ENCODE measurements around the gene LRMDA. TPM values are rescaled to one million over a fixed set of nuclear protein-coding genes. Genes with fewer than 3 reads are reported as not detected.

Gene LRMDA
- total RNA-seq, 6 experiments from 2014 or later, result 0.32 TPM; not detected in 5

DNA sequence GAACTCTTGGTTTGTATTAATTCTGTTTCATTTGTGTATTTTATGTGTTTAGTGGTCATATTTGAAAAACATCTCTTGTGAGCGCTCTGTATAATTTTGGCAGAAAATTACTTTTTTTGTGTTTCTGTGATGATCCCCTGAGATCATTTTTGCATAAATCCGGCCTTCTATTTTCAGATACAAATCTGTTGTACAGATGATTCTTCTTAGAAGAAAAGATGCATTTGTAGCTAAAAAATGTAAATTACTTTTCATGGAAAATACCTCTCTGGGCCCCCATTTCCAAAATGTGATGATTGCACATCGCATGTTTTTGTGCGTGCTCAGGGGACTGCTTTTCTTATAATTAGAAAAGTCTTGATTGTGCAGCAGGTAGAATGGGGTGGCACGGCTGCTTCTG, 395.4 kb downstream of the LRMDA start:
- H3K27ac Mint-ChIP-seq, result no peak overlapping the region

DNA sequence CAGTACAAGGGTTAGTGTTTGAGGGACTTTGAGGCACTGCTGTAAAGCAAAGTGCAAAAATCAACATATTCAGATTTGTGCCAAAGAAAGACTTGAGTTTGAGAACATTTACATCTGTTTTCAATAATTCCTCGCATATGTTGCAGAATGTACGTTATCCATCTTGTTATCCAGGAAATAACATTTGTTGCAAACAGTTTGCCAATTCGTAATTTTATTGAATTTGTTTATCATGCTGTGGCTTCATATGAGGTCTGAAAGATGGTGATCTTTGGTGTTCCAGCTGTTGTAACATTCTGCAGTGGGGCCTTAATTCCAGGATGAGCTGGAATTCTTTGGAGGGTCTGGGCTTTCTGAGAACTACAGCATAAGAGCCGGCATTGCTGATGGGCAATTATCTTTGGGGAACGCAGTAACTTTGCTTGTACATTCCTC, 396.2 kb downstream of the LRMDA start:
- H3K4me3 Mint-ChIP-seq, result no peak overlapping the region
- H3K36me3 Mint-ChIP-seq (ENCODE audit: low read depth), result no peaks in the 10 kb centered on the region
- no peaks in the 10 kb centered on the region; the same call in 1 of the 2 replicates for H3K27me3 Mint-ChIP-seq (ENCODE audit: insufficient read depth)
- TF ChIP-seq, protein P1, sequence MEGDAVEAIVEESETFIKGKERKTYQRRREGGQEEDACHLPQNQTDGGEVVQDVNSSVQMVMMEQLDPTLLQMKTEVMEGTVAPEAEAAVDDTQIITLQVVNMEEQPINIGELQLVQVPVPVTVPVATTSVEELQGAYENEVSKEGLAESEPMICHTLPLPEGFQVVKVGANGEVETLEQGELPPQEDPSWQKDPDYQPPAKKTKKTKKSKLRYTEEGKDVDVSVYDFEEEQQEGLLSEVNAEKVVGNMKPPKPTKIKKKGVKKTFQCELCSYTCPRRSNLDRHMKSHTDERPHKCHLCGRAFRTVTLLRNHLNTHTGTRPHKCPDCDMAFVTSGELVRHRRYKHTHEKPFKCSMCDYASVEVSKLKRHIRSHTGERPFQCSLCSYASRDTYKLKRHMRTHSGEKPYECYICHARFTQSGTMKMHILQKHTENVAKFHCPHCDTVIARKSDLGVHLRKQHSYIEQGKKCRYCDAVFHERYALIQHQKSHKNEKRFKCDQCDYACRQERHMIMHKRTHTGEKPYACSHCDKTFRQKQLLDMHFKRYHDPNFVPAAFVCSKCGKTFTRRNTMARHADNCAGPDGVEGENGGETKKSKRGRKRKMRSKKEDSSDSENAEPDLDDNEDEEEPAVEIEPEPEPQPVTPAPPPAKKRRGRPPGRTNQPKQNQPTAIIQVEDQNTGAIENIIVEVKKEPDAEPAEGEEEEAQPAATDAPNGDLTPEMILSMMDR (IDR thresholded peaks at IDR 0.05), result no peak
- H3K27ac Mint-ChIP-seq, result no peak overlapping the region
- peaks cover 6% of the 10 kb centered on the region for H3K9me3 Mint-ChIP-seq
- no peak for DNase-seq
- no peaks in the 10 kb centered on the region for H3K4me1 Mint-ChIP-seq (ENCODE audit: low read depth)

More for the DNA sequence above, 395.4 kb downstream of the LRMDA start:
- Mint-ChIP-seq H3K36me3 (ENCODE audit: low read depth) (no peaks in the 10 kb centered on the region), H3K27me3 (ENCODE audit: insufficient read depth) (no peaks in the 10 kb centered on the region; the same call in 1 of the 2 replicates), H3K9me3 (no peaks in the 10 kb centered on the region), H3K4me3 (no peak overlapping the region), H3K4me1 (ENCODE audit: low read depth) (no peaks in the 10 kb centered on the region)
- DNase-seq, result no peak
- TF ChIP-seq, protein P1 (IDR thresholded peaks at IDR 0.05), result no peak

DNA sequence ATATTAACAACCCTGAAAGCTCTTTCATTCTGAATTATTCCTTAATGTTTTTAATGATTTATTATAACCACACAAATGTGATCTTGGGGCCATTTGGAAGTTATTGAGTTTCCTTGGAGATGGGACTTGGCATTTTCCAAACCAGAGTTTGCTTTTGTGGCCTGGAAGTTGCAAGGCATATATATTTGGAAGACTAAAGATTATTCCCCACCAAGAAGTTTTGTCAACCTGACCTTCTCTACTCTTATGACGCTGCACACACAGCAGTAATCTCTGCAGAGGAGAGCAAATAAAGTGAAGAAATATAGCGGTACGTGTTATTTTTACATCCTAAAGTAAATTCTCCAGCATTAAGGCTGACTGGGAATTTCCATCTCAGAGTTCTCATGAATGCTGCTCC, 397.0 kb downstream of the LRMDA start:
- DNase-seq, result no peak
- TF ChIP-seq, protein P1 (IDR thresholded peaks at IDR 0.05), result no peak

DNA sequence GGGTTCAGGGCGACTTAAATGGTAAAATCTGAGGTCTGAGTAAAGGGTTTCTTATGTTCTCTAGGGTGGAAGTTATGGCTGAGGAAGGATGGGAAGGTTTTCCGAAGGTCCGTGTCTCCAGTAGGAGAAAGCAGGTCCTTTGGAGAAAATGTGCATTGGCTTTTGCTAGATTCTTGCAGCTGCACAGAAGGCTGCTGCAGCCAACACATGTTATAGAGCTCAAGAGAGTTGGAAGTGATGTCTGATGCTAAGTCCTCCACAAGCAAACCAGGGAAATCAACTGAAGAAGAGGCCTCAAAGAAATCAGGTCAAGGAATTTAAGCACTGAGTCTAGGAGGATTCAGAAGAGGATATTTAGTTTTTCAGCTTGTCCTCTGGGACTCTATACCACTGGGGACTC, 404.6 kb downstream of the LRMDA start:
- TF ChIP-seq, protein P1 (IDR thresholded peaks at IDR 0.05), result no peak
- Mint-ChIP-seq H3K27me3 (ENCODE audit: insufficient read depth) (peaks cover 3% of the 10 kb centered on the region), H3K36me3 (ENCODE audit: low read depth) (no peaks in the 10 kb centered on the region), H3K4me1 (ENCODE audit: low read depth) (no peaks in the 10 kb centered on the region), H3K27ac (no peak overlapping the region), H3K9me3 (peaks cover 8% of the 10 kb centered on the region), H3K4me3 (no peak overlapping the region)
- no peak for DNase-seq

More for the DNA sequence above, 397.0 kb downstream of the LRMDA start:
- H3K4me1 Mint-ChIP-seq (ENCODE audit: low read depth), result no peaks in the 10 kb centered on the region
- H3K4me3 Mint-ChIP-seq, result no peak overlapping the region
- no peaks in the 10 kb centered on the region for H3K36me3 Mint-ChIP-seq (ENCODE audit: low read depth)
- no peak overlapping the region for H3K27ac Mint-ChIP-seq
- no peaks in the 10 kb centered on the region; the same call in 1 of the 2 replicates for H3K27me3 Mint-ChIP-seq (ENCODE audit: insufficient read depth)
- H3K9me3 Mint-ChIP-seq, result peaks cover 8% of the 10 kb centered on the region

DNA sequence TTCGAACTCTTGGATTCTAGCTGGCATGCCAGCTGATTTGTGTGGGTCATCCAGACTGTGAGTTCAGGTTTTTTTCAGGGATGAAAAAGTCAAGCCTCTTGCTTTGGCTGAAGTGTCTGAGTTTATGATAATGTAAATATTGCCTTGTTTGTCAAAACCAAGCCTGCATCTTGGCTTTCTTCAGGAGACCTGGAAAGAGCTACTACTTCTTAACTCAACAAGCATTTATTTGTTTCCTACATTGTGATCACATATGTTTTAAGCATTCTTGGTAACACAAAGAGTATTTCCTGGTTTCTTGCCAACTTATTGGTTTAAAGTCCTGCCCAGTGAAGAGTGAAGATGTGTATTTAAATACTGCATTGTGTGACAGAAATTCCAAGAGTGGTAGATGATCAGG, 407.1 kb downstream of the LRMDA start:
- TF ChIP-seq, protein P1 (IDR thresholded peaks at IDR 0.05), result no peak
- no peak overlapping the region for H3K27ac Mint-ChIP-seq
- no peaks in the 10 kb centered on the region for H3K4me1 Mint-ChIP-seq (ENCODE audit: low read depth)
- peaks cover 3% of the 10 kb centered on the region for H3K27me3 Mint-ChIP-seq (ENCODE audit: insufficient read depth)
- H3K9me3 Mint-ChIP-seq, result no peaks in the 10 kb centered on the region
- no peaks in the 10 kb centered on the region for H3K36me3 Mint-ChIP-seq (ENCODE audit: low read depth)
- H3K4me3 Mint-ChIP-seq, result no peak overlapping the region
- DNase-seq, result no peak

DNA sequence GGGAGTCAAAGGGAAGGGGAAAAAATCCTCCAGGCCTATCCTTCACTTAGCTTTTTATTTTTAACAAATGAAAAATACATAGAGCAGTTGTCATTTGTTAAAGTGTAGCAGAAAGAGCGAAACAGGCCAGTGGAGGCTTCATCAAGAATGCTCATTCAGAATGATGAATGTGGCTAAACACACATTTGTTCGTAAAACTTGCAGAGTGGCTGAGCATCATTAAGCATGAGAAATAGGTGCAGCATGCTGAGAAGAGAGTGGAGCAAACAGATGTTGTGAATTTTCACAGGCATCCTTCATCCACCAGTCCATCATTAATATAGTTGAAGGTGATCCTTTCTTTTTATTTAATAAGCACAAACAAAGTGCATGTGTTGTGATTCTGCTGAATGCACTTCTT, 407.6 kb downstream of the LRMDA start:
- Mint-ChIP-seq H3K4me1 (ENCODE audit: low read depth) (no peaks in the 10 kb centered on the region), H3K36me3 (ENCODE audit: low read depth) (no peaks in the 10 kb centered on the region), H3K27ac (no peak overlapping the region), H3K4me3 (no peak overlapping the region), H3K9me3 (no peaks in the 10 kb centered on the region), H3K27me3 (ENCODE audit: insufficient read depth) (peaks cover 6% of the 10 kb centered on the region)
- TF ChIP-seq, protein P1 (IDR thresholded peaks at IDR 0.05), result no peak
- no peak for DNase-seq
